ENCODE data around the gene FRG2B. TPM values are rescaled to one million over a fixed set of nuclear protein-coding genes. Genes with fewer than 3 reads are reported as not detected.
"Not testable (repeated sequence)": the region's sequence is repeated elsewhere in the genome, so short reads cannot be mapped to it uniquely, and the experiment has no call there.

The FRG2B gene
- not detected for total RNA-seq

DNA sequence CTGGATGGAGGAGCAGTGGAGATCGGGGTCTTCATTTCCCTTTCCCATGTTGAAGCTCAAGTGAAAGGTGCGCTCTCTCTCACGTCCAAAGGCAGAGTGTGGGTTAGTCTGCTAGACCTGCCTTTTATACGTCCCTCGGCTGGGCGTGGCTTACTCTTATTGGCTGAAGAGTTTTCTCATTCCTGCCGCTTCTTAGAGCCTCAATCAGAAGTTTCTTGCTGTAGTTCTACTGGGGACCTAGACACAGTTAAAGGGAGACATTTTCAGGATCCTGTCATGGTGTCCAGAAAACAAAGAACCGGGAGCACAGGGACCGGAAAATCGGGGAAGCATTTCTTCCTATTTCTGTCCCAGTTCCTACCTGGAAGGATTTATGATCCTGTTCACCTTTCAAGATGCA lies at the start of gene FRG2B:
FRG2B (minus strand) TSS at position 101 of the 400 bp plus-strand sequence; CDS start at position 48, 53 bp downstream.
- not testable (repeated sequence) for DNase-seq

DNA sequence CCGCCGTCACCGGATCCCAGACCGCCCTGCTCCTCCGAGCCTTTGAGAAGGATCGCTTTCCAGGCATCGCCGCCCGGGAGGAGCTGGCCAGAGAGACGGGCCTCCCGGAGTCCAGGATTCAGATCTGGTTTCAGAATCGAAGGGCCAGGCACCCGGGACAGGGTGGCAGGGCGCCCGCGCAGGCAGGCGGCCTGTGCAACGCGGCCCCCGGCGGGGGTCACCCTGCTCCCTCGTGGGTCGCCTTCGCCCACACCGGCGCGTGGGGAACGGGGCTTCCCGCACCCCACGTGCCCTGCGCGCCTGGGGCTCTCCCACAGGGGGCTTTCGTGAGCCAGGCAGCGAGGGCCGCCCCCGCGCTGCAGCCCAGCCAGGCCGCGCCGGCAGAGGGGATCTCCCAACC lies 40.9 kb upstream of the FRG2B start:
- DNase-seq: not testable (repeated sequence)

DNA sequence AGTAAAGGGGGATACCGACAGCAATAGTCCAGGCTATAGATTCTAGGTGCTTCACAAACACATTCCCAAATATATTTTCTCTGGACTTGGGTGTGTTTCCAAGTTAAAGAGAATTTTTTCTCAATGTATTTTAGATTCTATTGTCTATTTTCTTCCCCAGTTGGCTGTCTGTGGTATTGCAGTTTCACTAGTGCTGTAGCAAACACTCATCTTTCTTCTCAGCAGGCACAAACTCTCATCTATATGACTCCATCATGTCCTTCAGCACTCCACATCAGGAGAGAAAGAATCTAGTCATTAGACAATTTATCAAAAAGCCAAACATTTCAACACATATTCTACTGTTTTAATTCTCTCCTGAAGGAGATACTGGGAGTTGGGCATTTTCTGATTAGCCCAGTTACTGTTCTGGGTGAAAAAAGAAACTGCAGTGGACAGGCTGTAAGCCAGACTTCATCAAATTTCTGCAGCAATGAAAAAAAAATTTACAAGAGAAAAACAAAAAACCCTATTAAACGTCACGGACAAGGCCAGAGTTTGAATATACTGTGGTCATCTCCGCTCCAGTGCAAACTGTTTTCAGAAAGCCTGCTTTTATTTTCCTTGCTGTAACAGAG lies 37.1 kb upstream of the FRG2B start:
- not testable (repeated sequence) for DNase-seq

DNA sequence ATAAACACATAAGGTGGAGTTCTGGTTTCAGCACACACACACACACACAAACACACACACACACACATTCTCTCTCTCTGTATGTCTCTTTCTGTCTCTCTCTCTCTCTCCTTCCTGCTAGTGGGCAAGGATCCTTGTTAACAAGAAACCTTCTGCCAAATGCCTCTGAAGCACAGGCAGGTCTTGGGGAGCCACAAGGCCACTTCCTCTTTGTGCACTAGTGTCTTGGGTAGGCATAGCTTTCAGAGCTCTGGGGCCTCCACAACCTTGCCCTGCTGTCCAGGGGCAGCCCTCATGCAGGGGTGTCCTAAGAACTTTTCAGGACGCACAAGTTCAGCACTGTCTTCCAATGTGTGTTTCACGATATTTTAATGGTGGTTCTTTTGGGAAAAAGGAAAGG lies 34.5 kb upstream of the FRG2B start:
- DNase-seq: not testable (repeated sequence)

DNA sequence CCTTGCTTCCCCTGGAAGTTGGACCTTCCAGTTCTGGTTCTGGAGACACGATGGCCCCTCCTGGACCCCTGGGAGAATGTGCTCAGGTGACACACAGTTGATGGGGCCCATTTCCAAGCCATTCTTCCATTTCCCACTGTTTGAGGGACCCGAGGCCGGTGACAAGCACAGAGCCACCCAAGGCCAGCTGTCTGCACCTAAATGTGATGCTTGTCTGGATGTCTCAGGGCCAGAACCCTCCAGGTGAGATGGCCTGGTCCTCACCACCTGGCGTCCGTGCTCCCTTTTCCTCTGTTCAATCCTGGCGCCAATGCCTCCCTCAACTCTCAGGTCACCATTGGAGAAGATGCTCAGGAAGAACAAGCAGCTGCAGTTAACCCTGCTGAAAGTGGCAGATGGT lies 33.9 kb upstream of the FRG2B start:
- DNase-seq: not testable (repeated sequence)

DNA sequence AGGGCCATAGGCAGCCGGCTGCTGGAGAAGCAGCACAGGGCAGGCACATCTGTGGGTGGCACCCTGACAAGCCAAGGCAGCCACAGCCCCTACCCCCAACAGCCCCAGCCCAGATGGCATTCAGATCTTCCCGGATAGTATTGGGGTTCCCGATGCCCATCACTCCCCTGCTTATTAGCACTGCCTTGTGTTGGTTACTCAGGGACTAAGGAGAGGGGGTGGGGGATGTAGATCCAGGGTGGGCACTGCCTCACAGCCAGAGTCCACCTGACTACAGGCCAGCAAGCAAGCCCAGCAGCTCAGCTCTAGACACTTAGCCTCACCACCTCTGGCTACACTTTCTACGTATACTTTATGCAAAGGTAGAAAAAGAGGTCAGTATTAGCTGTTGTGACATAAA lies 30.7 kb upstream of the FRG2B start:
- not testable (repeated sequence) for DNase-seq

DNA sequence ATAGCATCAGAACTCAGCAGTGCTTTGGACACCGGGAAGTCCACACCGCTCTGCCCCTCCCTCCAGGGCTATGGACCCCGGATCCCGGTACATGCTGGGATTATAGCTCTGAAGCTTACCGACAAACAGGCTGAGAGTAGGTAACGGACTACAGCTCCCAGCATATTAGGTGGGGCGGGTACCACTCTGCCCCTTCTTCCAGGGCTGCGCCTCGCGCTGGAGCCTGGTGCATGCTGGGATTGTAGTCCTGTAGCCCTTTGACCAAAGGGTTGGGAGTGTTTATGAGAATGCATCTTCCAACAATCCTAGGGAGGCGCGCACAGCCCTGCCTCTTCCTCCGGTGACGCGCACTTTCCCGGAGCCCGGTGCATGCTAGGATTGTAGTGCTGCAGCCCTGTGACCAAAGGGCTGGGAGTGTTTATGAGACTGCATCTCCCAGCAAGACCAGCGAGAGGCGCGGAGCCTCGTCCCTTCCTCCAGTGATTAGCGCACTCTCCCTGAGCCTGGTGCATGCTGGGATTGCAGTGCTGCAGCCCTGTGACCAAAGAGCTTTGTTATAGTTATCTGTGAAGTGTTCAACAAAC lies 22.4 kb upstream of the FRG2B start:
- not testable (repeated sequence) for DNase-seq

DNA sequence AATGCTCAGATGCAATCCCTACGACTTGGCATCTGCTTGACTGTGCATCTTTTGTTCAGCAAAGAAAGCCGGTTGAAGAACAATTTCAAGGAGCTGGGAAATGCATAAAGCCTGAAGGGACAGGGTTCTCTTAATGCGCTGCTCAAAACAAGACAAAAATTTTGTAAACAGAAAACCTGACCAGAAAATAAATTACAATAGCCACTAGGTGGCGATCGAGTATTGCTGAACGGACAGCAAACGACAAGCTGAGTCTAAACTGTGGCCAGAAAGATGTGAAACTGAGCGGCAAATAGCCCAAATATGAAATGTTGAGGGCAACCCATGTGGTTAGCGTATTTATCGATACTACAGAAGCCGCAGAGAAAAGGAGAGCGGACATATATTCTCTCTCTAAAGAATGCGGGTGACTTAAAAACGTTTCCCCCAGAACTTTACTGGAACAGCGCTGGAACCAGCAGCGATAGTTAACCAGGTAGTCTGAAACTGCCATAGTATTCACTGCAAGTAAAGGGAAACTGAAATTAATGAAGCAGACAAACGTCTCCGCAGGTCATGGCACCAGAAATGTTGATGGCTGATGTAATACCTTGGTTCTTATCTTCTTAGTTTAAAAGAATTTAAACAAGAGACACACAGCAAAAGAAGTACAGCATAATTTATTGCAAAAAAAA lies 20.6 kb upstream of the FRG2B start:
- not testable (repeated sequence) for DNase-seq

DNA sequence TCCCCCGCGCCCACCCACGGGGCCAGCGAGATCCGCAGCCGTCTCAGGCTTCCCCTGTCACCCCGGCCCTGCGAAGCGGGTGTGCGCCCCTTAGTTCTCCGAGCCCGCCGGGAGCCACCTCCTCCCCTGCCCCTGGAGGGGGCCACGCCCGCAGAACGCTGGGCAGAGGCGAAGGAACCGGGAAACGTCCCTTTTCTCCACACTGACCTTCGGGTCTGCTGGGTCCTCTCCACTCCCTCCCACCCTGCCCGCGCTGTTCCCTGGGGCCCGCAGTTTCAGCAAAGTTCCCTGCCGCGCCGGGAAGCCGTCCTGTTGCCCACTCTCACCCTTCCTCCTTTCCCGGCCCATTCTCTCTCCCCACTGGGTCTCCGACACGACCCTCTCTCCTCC lies 11.2 kb upstream of the FRG2B start:
- DNase-seq: not testable (repeated sequence)

DNA sequence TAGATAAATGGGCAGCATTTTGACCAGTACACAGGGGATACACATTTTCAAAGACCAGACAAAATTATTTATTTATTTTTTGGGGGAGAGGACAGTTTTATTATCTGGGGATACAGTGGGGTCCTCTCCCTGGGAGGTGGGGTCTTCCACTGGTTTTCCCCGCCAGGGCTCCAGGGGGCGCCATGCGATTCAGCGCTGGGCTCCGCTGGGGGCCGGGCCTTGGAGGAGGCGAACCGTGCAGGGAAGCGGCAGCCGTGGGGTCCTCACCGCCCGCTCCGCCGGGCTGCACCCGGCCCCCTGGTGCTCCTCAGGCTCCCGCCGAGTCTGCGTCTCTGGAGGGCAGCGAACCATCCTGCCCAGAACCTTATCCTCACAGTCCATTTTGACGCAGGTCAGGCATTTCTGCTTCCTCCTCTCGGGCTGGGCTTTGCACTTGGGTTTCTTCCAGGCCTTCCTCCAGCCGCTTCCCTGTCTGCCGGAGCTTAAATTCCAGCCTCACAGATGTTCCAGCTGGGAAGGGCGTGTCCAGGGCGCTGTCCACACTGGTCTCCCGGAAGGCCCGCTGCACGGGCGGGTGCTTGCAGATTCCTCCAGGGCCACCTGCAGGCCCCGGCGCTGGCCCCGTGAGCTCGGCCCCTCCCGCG lies 10.7 kb upstream of the FRG2B start:
- DNase-seq: not testable (repeated sequence)

DNA sequence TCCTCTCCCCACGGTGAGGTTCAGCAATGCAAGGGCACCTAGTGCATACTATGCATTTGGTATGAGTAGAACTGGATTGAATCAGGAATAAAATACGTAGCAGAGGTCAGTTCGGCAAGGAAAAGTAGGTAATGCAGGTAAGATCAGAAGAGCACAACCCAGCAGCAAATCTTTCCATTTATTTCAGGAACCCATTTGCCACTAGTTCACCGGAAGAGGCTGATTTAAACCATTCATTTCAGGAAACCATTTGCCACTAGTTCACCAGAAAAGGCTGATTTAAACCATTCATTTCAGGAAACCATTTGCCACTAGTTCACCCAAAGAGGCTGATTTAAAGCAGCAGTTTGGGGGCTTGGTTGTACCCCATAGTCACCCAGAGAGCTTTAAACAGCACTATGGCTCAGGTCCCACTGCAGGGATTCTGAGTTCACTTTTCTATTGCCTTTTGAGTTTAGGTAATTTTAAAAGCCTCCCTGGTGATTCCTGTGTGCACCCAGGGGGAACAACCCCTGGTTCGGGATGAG lies 4.2 kb upstream of the FRG2B start:
- not testable (repeated sequence) for DNase-seq

DNA sequence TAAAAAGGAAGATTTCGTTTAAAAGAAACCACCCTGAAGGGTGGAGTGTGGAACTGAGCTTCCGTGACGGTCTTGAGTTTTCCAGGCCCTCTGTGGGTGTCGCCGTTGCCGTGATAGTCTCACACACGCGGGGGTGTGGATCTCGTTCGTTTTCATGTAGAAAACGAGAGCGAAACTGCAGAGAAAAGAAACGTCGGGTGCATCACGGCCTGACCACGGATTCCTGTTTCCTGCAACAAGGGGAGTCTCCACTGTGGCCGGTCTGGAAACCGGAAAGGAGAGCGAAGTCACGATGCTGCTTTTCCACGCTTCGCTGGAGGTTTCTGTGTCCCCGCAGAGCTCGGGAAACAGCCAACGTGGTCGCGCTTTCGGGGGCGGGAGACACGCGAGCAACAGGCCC lies 4.1 kb downstream of the FRG2B start:
- DNase-seq: not testable (repeated sequence)

DNA sequence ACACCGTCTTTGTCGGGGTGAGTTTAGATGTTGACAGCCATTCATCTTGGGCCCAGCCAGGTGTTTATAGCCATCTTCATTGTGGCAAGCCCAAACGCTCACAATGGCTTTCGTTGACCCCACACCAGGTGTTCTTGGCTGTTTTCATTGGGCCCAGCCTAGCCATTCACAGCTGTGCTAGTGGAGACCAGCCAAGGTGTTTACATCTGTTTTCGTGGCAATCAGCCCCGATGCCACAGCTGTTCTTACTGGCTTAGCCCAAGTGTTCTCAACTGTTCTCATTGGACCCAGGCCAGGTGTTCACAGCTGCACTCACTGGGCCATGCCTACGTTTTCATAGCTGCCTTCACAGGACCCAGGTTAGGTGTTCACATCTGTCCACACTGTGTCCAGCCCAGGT lies 7.7 kb downstream of the FRG2B start:
- no peak for DNase-seq

DNA sequence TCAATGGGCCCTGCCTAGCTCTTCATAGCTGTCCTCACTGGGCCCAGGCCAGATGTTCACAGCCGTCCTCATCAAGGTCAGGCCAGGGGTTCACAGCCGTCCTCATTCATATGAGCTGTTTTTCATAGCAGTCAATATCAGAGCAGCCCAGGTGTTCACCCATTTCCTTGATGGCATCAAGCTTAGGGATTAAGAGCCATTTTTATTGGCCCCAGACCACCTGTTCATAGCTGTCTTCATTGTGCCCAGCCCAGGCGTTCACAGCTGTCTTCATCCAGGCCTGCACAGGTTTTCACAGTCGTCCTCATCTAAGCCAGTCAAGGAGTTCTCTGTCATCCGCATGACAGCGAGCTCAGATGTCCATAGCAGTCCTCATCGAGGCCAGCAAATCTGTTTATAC lies 9.4 kb downstream of the FRG2B start:
- no peak for DNase-seq

DNA sequence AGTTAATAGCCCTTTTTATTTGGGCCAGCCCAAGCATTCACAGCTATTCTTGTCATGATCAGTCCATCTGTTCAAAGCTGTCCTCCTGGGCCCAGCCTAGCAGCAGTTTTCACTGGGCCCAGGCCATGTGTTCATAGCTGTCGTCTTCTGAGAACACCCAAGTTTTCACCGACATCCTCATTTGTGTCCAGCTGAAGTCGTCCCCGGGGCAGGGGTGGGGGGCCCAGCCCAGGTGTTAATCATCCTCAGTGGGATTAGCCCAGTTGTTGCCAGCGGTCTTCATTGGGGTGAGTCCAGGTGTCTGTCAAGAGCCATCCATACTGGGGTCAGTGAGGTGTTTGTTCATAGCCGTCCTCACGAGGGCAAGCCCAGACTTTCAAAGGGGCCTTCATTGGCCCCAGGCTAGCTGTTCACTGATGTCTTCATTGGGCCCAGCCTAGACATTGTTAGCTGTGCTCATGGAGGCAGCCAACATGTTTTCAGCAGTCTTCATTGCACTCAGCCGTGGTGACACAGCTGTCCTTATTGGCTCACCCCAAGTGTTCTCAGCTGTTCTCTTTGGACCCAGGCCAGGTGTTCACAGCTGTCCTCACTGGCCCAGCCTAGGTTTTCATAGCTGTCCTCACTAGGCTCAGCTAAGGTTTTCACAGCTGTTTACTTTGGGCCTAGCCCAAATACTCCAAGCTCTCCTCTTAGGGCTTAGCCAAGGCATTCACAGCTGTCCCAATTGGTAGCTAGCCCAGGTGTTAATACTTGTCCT lies 10.0 kb downstream of the FRG2B start:
- DNase-seq: no peak

DNA sequence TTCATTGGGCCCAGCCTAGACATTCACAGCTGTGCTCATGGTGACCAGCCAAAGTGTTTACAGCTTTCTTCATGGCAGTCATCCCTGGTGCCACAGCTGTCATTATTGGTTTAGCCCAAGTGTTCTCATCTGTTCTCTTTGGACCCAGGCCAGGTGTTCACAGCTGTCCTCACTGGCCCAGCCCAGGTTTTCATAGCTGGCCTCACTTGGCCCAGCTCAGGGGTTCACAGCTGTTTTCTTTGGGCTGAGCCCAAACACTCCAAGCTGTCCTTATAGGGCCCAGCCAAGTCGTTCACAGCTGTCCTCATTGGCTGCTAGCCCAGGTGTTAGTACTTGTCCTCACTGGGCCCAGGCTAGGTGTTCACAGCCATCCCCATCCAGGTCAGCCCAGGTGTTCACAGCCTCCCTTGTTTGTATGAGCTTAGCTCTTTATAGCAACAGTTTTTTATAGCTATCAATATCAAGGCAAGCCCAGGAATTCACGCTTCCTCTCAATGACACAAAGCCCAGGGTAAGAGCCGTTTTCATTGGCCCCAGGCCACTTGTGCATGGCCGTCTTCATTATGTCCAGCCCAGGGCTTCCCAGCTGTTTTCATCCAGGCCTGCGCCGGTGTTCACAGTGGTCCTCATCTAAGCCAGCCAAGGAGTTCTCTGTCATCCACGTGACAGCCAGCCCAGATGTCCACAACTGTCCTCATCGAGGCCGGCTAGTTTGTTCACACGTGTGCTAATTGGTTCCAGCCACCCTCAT lies 11.6 kb downstream of the FRG2B start:
- DNase-seq: no peak

DNA sequence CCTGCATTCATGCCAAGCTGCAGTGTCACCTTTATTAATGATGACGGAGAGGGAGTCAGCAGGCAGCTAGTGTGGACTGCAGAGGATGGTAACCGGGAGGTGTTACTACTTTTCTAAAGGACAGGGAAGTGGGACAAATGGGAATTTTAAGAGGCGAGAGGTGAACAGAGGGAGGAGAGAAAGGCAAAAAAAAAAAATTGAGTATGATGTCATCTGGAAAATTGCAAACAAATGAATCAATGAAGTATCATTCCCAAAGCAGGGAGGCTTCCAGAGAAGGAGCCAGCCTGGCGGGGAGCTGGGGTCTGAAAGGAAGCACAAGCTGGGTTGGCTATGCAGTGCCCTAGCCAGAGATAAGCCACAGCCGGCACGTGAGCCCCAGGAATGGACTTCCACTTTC lies 12.9 kb downstream of the FRG2B start:
- DNase-seq: no peak

DNA sequence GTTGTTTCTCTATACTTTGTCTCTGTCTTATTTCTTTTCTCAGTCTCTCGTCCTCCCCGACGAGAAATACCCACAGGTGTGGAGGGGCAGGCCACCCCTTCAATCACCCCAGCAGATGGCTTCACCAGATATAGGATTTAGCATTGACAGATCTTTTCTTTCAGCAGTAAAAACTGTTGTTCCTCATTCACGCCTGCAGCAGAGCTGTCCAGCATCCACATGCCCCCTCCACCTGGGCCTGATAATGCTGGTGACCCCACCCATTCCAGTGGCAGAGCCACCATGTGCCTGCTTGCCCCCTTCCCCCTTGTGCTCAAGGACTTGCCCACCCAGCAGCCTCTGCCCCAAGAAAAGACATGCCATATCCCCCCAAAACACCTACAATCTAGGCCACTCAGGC lies 15.5 kb downstream of the FRG2B start:
- DNase-seq: no peak

DNA sequence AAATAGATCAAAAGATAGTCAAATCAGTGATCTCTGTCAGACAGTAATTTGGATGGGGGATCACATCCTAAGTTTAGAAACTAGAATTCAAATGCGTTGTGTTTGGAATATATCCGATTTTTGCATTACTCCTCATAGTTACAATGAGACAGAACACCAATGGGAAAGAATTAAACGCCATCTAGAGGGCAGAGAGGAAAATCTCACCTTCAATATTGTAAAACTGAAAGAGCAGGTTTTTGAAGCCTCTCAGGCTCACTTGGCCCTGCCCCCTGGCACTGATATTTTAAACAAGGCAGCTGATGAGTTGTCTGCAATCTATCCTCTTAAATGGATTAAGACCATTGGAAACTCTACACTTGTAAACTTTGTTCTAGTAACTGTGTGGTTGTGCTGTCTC lies 17.7 kb downstream of the FRG2B start:
- no peak for DNase-seq

DNA sequence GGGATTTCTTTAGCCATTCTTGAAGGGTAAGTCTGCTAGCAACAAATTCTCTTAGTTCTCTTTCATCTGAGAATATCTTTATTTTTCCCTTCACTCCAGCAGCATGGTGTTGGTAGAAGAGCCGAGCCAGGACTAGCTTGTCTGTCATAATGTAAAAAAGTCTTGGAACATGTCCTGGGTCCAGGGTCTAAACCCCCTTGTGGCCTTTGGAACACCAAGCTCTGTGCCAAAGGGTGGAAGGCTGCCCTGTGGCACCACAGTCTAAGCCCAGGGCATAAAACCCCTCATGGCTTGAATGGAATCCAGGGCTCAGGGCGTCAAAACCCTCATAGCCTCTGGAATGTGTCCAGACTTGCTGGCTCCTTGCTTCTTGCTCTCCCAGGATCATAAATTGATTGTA lies 23.2 kb downstream of the FRG2B start:
- not testable (repeated sequence) for DNase-seq

DNA sequence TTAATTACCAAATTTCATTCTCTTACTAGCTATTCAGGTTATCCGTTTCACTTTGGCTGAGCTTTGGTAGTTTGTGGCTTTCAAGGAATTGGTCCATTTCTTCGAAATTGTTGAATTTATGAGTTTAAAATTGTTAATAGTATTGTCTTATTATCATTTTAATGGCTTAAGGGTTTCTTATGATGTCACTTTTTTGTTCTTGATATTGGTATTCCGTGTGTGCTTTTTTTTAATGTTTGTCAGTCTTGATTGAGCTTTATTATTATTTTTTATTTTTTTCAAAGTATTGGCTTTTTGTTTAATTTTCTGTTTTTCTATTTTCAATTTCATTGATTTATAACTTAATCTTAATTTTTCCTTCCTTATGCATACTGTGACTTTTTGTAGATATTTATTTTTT lies 25.9 kb downstream of the FRG2B start:
- DNase-seq: no peak

DNA sequence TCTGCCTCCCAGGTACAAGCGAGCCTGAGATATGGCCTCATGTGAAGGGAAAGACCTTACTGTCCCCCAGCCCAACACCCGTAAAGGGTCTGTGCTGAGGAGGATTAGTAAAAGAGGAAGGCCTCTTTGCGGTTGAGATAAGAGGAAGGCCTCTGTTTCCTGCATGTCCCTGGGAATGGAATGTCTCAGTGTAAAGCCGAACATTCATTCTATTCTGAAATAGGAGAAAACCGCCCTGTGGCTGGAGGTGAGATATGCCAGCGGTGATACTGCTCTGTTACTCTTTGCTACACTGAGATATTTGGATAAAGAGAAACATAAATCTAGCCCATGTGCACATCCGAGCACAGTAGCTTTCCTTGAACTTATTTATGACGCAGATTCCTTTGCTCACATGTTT lies 26.7 kb downstream of the FRG2B start:
- not testable (repeated sequence) for DNase-seq
